Stimulated activated CD8-positive, alpha-beta memory T cell treated with anti-CD3 and anti-CD28 coated beads, Interleukin-7, amount 100 ng/mL, for 48 hours (primary cell): ENCODE measurements around the gene NWD2.
"Not testable (repeated sequence)": the region's sequence is repeated elsewhere in the genome, so short reads cannot be mapped to it uniquely, and the experiment has no call there.

Experiments used
- DNase-seq, 2 donors: peaks; one replicate each; pipeline ENCODE4 v3.0.0-alpha.2; 2020; ENCODE audit warnings: low read depth in 1 of 2; ENCODE audit errors: extremely low read depth in 1 of 2

Gene NWD2

DNA sequence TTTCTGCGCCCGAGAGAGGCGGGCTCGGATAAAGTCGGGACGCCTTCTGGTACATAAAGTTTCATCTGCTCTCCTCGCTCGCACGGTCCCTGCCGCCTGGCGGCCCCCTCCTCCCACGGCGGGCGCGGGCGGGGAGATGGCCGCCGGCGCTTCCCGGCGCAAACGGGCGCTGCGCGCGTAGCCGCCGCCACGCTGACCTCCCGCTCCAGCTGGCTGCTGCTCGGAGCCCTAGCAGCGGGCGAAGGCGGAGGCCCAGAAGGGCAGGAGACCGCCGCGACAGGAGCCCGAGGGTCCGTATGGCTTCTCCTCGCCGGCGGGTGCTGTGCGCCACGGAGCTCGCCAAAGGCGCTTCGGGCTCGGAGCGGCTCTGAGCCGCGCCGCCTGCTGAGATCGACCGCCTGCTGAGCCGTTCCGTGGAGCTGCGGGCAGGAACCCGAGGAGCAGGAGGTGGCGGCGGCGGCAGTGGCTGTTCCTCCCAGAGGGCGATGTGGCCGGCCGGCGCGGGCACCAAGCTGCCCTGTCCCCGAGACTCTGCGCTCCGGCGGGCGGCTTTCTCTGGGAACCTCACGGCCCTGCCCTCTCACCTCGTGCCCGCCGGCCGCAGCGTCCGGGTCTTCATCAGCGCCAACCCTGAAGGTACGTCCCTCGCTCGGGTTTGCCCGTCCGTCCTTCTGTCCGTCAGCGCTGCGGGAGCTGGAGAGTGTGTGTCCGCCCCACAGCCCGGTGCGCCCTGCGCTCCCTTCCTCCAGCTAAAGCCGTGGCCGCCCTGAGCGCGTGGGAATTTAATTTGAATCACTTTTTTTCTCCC is at the start of gene NWD2:
Gene NWD2, plus strand, starts transcription at position 161 of the 808 bp plus-strand sequence. Its CDS starts 325 bp downstream, at position 486.
- no peak for DNase-seq

DNA sequence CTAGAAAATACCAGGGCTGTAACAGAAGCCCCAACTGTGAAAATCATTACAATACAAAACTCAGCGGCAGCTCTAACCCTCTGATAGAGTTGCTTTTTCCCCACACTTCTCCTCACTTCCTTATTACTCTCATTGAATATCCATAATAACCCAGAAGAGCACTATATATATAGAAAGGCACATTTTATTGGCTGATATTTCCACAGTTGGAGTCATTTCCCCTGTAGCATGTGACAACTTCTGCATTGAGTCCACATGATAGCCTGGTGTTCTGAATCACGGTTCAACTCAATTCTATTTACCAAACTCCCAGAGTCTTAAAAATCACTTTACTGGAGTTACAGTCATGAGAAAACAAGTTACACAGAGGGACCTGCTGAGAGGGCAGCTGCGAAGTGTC is 46.6 kb upstream of the NWD2 start:
- DNase-seq = no peak

GRCh38 chr4:37204740-37205139 is 39.8 kb upstream of the NWD2 start:
- not testable (repeated sequence) for DNase-seq

GRCh38 chr4:37216209-37216608 is 28.3 kb upstream of the NWD2 start:
- no peak for DNase-seq

DNA sequence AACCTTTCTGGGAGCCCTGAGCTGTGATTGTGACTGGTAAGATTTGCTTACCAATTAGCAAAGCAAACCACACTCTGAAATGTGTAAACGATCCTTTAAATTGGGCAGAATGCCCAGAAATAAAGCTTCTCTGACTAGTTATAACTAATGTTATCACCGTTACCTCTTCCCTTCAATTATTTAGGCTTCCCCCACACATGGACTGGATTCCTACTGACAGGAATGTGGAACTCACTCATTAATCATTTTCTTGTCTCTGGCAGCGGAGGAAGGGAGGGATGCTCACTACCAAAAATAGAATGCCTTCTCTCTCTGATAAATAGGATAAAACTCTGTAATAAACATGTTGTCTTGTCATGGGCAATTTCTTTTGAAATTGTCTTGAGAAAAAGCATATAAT is 25.3 kb upstream of the NWD2 start:
- no peak for DNase-seq

DNA sequence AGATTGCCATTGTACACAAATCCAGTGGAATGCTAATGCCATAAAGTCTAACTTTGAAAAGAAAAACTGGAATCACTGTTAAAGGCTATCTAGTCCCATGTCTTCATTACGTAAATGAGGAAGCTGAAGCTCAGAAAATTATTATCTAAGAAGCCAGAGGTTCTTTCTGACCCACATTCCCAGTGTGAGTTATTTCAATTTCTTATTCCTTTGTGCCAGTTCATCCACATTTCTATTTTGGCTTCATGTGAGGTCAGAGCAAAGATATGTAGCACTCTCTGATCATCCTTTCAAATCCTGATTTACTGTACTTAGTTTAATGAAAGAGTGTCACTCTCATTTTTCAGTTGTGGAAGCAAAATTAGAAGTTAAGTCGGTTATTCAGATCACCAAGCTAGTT is 24.6 kb upstream of the NWD2 start:
- DNase-seq = no peak

- no peak for DNase-seq
Measured at GRCh38 chr4:37220685-37221084, 23.9 kb upstream of the NWD2 start.

- no peak for DNase-seq
Measured at GRCh38 chr4:37223732-37224131, 20.8 kb upstream of the NWD2 start.

DNA sequence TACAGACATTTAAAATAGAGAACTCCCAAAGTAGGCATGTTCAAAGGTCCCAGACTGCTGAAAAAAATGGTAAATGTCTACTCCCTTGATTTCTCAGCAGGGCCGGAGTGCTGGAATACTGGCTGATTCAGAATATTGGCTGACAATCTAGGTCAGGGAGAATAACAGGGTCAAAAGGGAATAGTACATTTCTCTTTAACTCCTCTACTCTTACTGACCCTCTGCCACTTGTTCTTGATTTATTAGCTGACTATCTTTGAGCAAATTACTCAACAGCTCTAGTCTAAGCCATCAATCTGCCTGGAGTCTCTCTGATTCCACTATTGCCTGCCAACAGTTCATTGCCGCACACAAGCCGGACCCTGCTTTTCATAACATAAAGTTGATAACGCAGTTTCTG is 19.7 kb upstream of the NWD2 start:
- no peak for DNase-seq

- DNase-seq = no peak
Measured at GRCh38 chr4:37225778-37226177, 18.8 kb upstream of the NWD2 start.

DNA sequence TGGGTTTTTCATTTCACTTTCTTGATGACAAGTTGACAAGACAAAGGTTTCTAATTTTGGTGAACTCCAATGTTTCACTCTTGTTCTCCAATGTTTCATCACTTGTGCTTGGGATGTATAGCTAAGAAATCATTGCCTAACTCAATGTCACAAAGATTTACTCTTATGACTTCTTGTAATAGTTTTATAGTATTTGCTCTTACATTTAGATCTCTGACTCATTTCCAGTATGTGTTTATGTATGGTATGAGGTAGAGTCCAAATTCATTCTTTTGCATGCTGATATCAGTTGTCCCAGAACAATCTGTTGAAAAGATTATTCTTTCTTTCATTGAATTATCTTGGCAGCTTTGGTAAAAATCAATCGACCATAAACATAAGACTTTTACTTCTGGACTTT is 12.2 kb upstream of the NWD2 start:
- DNase-seq = no peak

DNA sequence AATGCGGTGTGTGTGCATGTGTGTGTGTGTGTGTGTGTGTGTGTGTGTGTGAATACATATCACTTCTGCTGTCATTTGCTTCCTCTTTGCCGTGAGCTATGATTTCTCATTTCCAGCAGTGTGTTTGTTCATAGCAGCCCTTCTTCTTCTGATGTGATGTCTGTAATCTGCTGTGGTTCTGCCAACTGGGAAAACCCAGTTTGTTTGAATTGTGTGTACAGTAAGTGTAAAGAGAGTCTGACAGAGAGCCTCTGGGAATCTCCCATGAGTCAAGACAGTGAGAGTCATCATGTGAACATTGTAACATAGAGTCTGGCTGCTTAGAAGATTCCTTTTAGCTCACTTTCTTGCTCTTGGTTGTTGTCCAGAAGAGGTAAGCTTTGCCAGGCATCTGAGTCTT is 8.4 kb upstream of the NWD2 start:
- DNase-seq = no peak

- no peak for DNase-seq
Measured at GRCh38 chr4:37241647-37242046, 2.9 kb upstream of the NWD2 start.

- DNase-seq = no peak
Measured at GRCh38 chr4:37243051-37243450, 1.5 kb upstream of the NWD2 start.

- no peak for DNase-seq
Measured at GRCh38 chr4:37243722-37244582, 591 bp upstream of the NWD2 start.

DNA sequence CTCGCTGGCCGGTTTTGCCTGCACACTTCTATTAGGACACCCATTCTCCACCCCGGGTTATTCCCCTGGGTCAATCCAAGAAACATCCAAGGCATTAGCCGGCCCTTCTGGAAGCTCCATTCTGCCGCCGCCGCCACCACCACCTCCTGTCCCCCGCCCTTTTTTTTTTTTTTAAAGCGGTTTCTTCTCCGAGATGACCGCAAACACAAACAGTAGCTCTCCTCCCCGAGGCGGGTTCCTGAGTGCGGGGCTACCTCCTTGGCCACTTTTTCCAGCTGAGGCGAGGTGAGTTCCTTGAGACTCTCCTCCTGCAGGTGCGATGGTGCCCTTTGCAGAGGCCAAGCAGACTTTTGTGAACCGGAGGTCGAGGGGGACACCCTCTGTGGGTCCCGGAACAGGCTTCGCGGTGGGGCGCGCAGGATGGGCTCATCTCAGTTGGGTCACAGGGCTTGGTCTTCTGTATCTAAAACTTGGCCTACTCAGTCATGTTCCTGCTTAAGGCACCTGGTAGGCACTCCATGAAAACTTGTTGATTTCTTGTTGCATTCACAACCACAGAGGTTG is 930 bp downstream of the NWD2 start:
- no peak for DNase-seq

GRCh38 chr4:37246891-37247290 is 2.3 kb downstream of the NWD2 start:
- DNase-seq = no peak

DNA sequence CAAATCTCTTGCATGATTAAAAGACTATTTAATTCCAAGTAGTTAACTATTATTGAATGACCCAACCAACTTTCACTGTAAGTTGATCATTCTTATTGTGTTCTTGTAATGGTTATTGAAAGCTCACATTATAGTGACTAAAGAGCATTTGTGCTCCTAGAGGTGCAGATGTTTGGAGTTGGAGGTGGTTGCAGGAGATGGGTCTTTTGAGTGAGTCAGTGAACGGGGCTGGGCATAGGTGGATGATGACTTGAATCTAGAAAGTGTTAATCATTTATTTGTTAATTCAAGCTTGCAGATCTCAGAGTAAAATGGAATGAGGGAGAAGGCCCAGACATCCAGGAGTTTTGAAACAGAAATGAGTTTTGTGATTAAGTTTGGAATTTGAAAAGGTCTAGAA is 13.7 kb downstream of the NWD2 start:
- no peak for DNase-seq

DNA sequence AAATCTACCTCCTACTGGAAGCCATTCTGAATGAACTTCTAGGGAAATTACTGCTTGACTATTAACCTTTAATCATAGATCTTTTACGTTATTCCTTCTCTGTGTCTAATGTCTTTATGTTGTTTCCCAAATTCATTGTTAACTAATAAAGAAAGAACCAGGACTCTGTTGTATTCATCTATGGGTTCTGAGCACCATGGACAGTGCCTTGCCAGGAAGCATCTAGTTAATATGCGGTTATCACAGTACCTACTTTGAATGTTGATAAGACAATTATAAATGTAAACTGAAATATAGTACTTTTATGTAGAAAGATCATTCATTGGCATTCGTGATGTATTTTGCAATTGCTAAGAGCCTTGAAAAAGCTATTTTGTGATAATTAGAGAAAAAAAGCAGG is 23.8 kb downstream of the NWD2 start:
- DNase-seq = no peak

DNA sequence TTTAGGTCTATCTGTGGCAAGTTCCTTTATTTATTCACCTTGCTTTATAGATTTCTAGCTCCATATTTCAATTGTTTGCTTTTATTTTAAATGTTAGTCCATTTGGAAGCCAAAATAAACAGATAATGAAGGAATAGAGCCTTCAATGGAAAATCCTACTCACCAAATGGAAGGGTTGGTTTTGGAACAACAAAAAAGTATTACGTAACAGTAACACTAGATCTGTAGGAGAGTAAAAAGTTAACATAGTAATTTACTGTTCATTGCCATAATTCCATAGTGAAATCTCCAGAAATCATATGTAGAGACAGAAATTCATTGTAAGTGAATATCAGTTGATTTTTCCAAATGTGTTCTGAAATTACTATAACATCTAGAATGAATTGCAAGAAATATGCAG is 34.6 kb downstream of the NWD2 start:
- DNase-seq = no peak

DNA sequence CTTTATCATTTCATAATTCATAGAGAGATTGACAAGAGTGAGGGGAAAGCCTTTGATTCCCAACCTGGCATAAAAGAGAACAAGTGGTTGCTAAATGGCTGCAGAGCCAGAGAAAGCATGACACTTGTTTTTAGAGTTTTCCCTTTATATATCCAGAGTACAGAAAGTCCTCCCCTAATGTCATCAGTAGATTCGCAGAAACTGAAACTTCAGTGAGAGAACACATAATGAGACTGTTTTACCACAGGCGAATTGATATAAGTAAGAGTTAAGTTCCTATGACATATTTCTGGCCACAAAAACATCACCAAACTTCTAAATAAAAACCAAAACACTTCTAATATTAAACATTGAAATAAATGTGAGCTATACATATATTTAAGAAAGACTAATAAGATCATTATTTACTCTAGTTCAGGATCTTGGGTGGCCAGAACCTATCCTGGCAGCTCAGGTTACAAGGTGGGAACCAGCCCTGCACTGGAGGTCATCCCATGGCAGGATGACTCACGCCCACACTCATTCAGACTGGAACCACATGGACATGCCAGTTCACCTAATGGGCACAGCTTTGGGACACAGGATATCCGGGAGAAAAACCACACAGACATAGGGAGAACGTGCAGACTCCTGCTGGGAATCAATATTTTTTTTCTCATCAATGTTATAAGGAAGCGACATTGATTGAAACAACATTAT is 35.5 kb downstream of the NWD2 start:
- DNase-seq = no peak
